ENCODE data around the gene KIAA0408. TPM values are rescaled to one million over a fixed set of nuclear protein-coding genes. Genes with fewer than 3 reads are reported as not detected.

KIAA0408 gene
- total RNA-seq, 5 donors from 2014 or later (not counting 1 experiment from before 2014, with no cell fraction given) = 2.2 to 6.4 (median 3.5) TPM

DNA sequence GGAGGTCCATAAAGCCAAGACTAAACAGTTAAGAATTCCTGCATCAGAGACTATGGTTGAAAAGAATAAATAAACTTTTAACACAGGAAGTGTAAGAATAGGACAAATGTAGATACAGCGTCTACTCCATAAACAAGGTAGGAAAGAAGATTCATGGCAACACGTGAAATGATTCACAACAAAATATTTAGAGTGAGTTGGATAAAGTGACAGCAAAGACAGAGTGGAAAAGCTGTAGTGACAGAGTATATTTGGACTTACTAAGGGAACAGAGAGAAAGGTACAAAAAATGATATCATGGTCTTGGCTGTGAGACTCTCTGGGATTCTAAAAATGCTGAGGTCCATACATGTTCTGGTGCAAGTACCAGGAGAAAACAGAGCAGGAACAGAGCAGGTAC, 21.9 kb upstream of the KIAA0408 start:
- Histone ChIP-seq H3K4me3 (ENCODE audit: control insufficient read depth in 1 of 2, extremely low read depth in 1 of 2, low read length in 1 of 2) (no peak overlapping the region), H3K27ac (ENCODE audit: low read length) (no peak overlapping the region), H3K27me3 (replicated peaks in 1 of 2; ENCODE audit: control insufficient read depth in 2 of 2, extremely low read depth in 1 of 2, insufficient read depth in 2 of 2, low read length in 1 of 2) (no peaks in the 10 kb centered on the region), H3K9me3 (no peaks in the 10 kb centered on the region), H3K36me3 (ENCODE audit: control insufficient read depth in 2 of 2, extremely low read depth in 1 of 2, insufficient read depth in 1 of 2, low read length in 1 of 2) (no peaks in the 10 kb centered on the region), H3K4me1 (ENCODE audit: control insufficient read depth in 1 of 2, extremely low read depth in 1 of 2, insufficient read depth in 2 of 2, low read length in 2 of 2) (peaks cover 0 to 7% of the 10 kb centered on the region in 2 experiments)
- H3K36me3 Mint-ChIP-seq = peaks cover 36% of the 10 kb centered on the region
- CTCF ChIA-PET = no interaction called here
- WGBS (ENCODE audit: insufficient coverage) = 60% methylated on average over 1 of the region's 2 CpGs
- H3K9me3 Mint-ChIP-seq = no peaks in the 10 kb centered on the region
- POLR2A ChIA-PET = no interaction called here
- DNase-seq (no peak), ATAC-seq (replicated peaks in 1 of 4) (no peak)
- H3K4me3 Mint-ChIP-seq = no peak overlapping the region
- peaks cover 0 to 4% of the 10 kb centered on the region in 2 donors for H3K27me3 Mint-ChIP-seq
- H3K27ac Mint-ChIP-seq = no peak overlapping the region
- peaks cover 20 to 27% (median 24%) of the 10 kb centered on the region in 3 donors for H3K4me1 Mint-ChIP-seq

DNA sequence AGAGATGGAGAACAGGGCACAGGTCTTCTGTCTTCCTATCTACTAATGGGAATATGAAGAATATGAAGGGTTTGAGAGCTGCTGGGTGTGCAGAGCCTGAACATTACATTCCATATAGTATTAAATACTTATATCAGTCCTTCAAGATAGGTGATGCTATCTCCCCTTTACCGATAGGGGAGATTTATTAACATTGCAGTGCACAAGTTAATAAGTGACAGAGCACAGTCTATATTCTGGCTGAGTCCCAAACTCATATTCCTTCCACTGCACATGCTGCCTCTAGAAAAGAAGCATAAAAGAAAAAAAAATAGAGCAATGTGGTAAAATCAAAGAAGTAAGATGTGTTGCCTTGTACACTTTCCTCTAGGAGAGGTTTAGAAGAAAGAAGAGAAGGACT, 18.5 kb upstream of the KIAA0408 start:
- DNase-seq = no peak
- ChIA-PET CTCF (interaction anchor here (0.5 to 0.6 kb wide), 2 partner anchors 11 to 51 kb away, joined by 8 read pairs; no protein-coding TSS in a partner anchor), POLR2A (no interaction called here)
- no peak overlapping the region for H3K4me3 Mint-ChIP-seq
- no peaks in the 10 kb centered on the region for H3K9me3 Mint-ChIP-seq
- Histone ChIP-seq H3K36me3 (ENCODE audit: control insufficient read depth in 2 of 2, extremely low read depth in 1 of 2, insufficient read depth in 1 of 2, low read length in 1 of 2) (no peaks in the 10 kb centered on the region), H3K4me3 (ENCODE audit: control insufficient read depth in 1 of 2, extremely low read depth in 1 of 2, low read length in 1 of 2) (no peak overlapping the region), H3K4me1 (ENCODE audit: control insufficient read depth in 1 of 2, extremely low read depth in 1 of 2, insufficient read depth in 2 of 2, low read length in 2 of 2) (no peaks in the 10 kb centered on the region), H3K27ac (ENCODE audit: low read length) (no peak overlapping the region), H3K9me3 (no peaks in the 10 kb centered on the region), H3K27me3 (replicated peaks in 1 of 2; ENCODE audit: control insufficient read depth in 2 of 2, extremely low read depth in 1 of 2, insufficient read depth in 2 of 2, low read length in 1 of 2) (peaks cover 0 to 5% of the 10 kb centered on the region in 2 experiments)
- H3K27ac Mint-ChIP-seq = no peak overlapping the region
- H3K4me1 Mint-ChIP-seq = no peaks in the 10 kb centered on the region
- no CpG with 5 or more reads among the region's 1 CpG for WGBS (ENCODE audit: insufficient coverage)
- ATAC-seq (replicated peaks in 1 of 4) = no peak
- peaks cover 0 to 4% of the 10 kb centered on the region in 2 donors for H3K27me3 Mint-ChIP-seq
- peaks cover 50% of the 10 kb centered on the region for H3K36me3 Mint-ChIP-seq

- ChIA-PET POLR2A (no interaction called here), CTCF (no interaction called here)
- Histone ChIP-seq H3K9me3 (no peaks in the 10 kb centered on the region), H3K36me3 (ENCODE audit: control insufficient read depth in 2 of 2, extremely low read depth in 1 of 2, insufficient read depth in 1 of 2, low read length in 1 of 2) (no peaks in the 10 kb centered on the region), H3K27me3 (replicated peaks in 1 of 2; ENCODE audit: control insufficient read depth in 2 of 2, extremely low read depth in 1 of 2, insufficient read depth in 2 of 2, low read length in 1 of 2) (peaks cover 0 to 5% of the 10 kb centered on the region in 2 experiments), H3K4me1 (ENCODE audit: control insufficient read depth in 1 of 2, extremely low read depth in 1 of 2, insufficient read depth in 2 of 2, low read length in 2 of 2) (no peaks in the 10 kb centered on the region), H3K27ac (ENCODE audit: low read length) (no peak overlapping the region), H3K4me3 (ENCODE audit: control insufficient read depth in 1 of 2, extremely low read depth in 1 of 2, low read length in 1 of 2) (no peak overlapping the region)
- H3K4me3 Mint-ChIP-seq = no peak overlapping the region
- peaks cover 0 to 4% of the 10 kb centered on the region in 2 donors for H3K27me3 Mint-ChIP-seq
- no peak overlapping the region for H3K27ac Mint-ChIP-seq
- no peaks in the 10 kb centered on the region for H3K4me1 Mint-ChIP-seq
- DNase-seq (no peak), ATAC-seq (replicated peaks in 1 of 4) (no peak)
- H3K36me3 Mint-ChIP-seq = peaks cover 49% of the 10 kb centered on the region
- 89% methylated on average over 34 of the region's 34 CpGs for WGBS (ENCODE audit: insufficient coverage)
- H3K9me3 Mint-ChIP-seq = no peaks in the 10 kb centered on the region
Observed at GRCh38 chr6:127475823-127476176, 16.6 kb upstream of the KIAA0408 start.

- Histone ChIP-seq H3K4me1 (ENCODE audit: control insufficient read depth in 1 of 2, extremely low read depth in 1 of 2, insufficient read depth in 2 of 2, low read length in 2 of 2) (no peaks in the 10 kb centered on the region), H3K27ac (ENCODE audit: low read length) (no peak overlapping the region), H3K27me3 (replicated peaks in 1 of 2; ENCODE audit: control insufficient read depth in 2 of 2, extremely low read depth in 1 of 2, insufficient read depth in 2 of 2, low read length in 1 of 2) (peaks cover 0 to 5% of the 10 kb centered on the region in 2 experiments), H3K36me3 (ENCODE audit: control insufficient read depth in 2 of 2, extremely low read depth in 1 of 2, insufficient read depth in 1 of 2, low read length in 1 of 2) (no peaks in the 10 kb centered on the region), H3K4me3 (ENCODE audit: control insufficient read depth in 1 of 2, extremely low read depth in 1 of 2, low read length in 1 of 2) (no peak overlapping the region), H3K9me3 (no peaks in the 10 kb centered on the region)
- WGBS (ENCODE audit: insufficient coverage) = 91% methylated on average over 87 of the region's 87 CpGs
- H3K4me3 Mint-ChIP-seq = no peak overlapping the region
- no peaks in the 10 kb centered on the region for H3K9me3 Mint-ChIP-seq
- peaks cover 51% of the 10 kb centered on the region for H3K36me3 Mint-ChIP-seq
- H3K27me3 Mint-ChIP-seq = peaks cover 0 to 4% of the 10 kb centered on the region in 2 donors
- H3K27ac Mint-ChIP-seq = no peak overlapping the region
- ATAC-seq (replicated peaks in 1 of 4) = no peak
- POLR2A ChIA-PET = no interaction called here
- DNase-seq = peak in 1 of 35 experiments; percentile 1
- no peaks in the 10 kb centered on the region for H3K4me1 Mint-ChIP-seq
- CTCF ChIA-PET = no interaction called here
Observed at GRCh38 chr6:127475135-127475822, 16.1 kb upstream of the KIAA0408 start.

GRCh38 chr6:127471379-127472255, 12.4 kb upstream of the KIAA0408 start:
- Mint-ChIP-seq H3K27me3 (no peaks in the 10 kb centered on the region), H3K4me3 (no peak overlapping the region), H3K4me1 (no peaks in the 10 kb centered on the region), H3K36me3 (peaks cover 35% of the 10 kb centered on the region), H3K9me3 (no peaks in the 10 kb centered on the region), H3K27ac (no peak overlapping the region)
- ChIA-PET POLR2A (interaction anchor here in 1 of 2 donors (0.6 kb wide), 1 partner anchor 44 kb away, joined by 4 read pairs; no protein-coding TSS in a partner anchor), CTCF (no interaction called here)
- ATAC-seq (replicated peaks in 1 of 4) = no peak
- H3K4me1 ChIP-seq (ENCODE audit: control insufficient read depth in 1 of 2, extremely low read depth in 1 of 2, insufficient read depth in 2 of 2, low read length in 2 of 2) = no peaks in the 10 kb centered on the region
- 100% methylated on average over 1 of the region's 5 CpGs for WGBS (ENCODE audit: insufficient coverage)
- no peak overlapping the region for H3K27ac ChIP-seq (ENCODE audit: low read length)
- no peaks in the 10 kb centered on the region for H3K9me3 ChIP-seq
- H3K4me3 ChIP-seq (ENCODE audit: control insufficient read depth in 1 of 2, extremely low read depth in 1 of 2, low read length in 1 of 2) = no peak overlapping the region
- peaks cover 0 to 5% of the 10 kb centered on the region in 2 experiments for H3K27me3 ChIP-seq (replicated peaks in 1 of 2; ENCODE audit: control insufficient read depth in 2 of 2, extremely low read depth in 1 of 2, insufficient read depth in 2 of 2, low read length in 1 of 2)
- H3K36me3 ChIP-seq (ENCODE audit: control insufficient read depth in 2 of 2, extremely low read depth in 1 of 2, insufficient read depth in 1 of 2, low read length in 1 of 2) = no peaks in the 10 kb centered on the region
- DNase-seq = no peak

- POLR2A ChIA-PET = no interaction called here
- no peak overlapping the region for H3K27ac ChIP-seq (ENCODE audit: low read length)
- no CpG with 5 or more reads among the region's 2 CpGs for WGBS (ENCODE audit: insufficient coverage)
- Mint-ChIP-seq H3K27me3 (no peaks in the 10 kb centered on the region), H3K4me3 (no peak overlapping the region), H3K9me3 (no peaks in the 10 kb centered on the region), H3K27ac (no peak overlapping the region), H3K36me3 (peaks cover 22% of the 10 kb centered on the region), H3K4me1 (no peaks in the 10 kb centered on the region)
- no peaks in the 10 kb centered on the region for H3K9me3 ChIP-seq
- H3K4me3 ChIP-seq (ENCODE audit: control insufficient read depth in 1 of 2, extremely low read depth in 1 of 2, low read length in 1 of 2) = no peak overlapping the region
- ATAC-seq (replicated peaks in 1 of 4) (no peak), DNase-seq (no peak)
- no peaks in the 10 kb centered on the region for H3K27me3 ChIP-seq (replicated peaks in 1 of 2; ENCODE audit: control insufficient read depth in 2 of 2, extremely low read depth in 1 of 2, insufficient read depth in 2 of 2, low read length in 1 of 2)
- H3K36me3 ChIP-seq (ENCODE audit: control insufficient read depth in 2 of 2, extremely low read depth in 1 of 2, insufficient read depth in 1 of 2, low read length in 1 of 2) = no peaks in the 10 kb centered on the region
- CTCF ChIA-PET = interaction anchor here (1.0 to 1.5 kb wide), 2 partner anchors 50 to 71 kb away, joined by 4 read pairs; no protein-coding TSS in a partner anchor
- H3K4me1 ChIP-seq (ENCODE audit: control insufficient read depth in 1 of 2, extremely low read depth in 1 of 2, insufficient read depth in 2 of 2, low read length in 2 of 2) = no peaks in the 10 kb centered on the region
Observed at GRCh38 chr6:127468936-127469335, 9.7 kb upstream of the KIAA0408 start.
